Transverse colon (tissue), 4 donors: Measurements from ENCODE around the gene KCNN2. TPM values are rescaled to one million over a fixed set of nuclear protein-coding genes. Genes with fewer than 3 reads are reported as not detected.

Experiments
- DNase-seq: peaks from one replicate; pipeline ENCODE4 v3.0.0-alpha.2; 2019
- H3K27ac ChIP-seq, 4 donors: fragments of 200-600 bp; sonication (generic); 2 replicates each; pipeline ENCODE4 v1.5.1; 2016 to 2018; ENCODE audit warnings: inconsistent platforms in 4 of 4
- H3K27me3 ChIP-seq: fragments of 200-600 bp; sonication (generic); 2 replicates; pipeline ENCODE4 v1.5.1; 2017; ENCODE audit warnings: inconsistent platforms
- H3K36me3 ChIP-seq, 4 donors: fragments of 200-600 bp; sonication (generic); 2 replicates each; pipeline ENCODE4 v1.5.1; 2017 to 2019; ENCODE audit warnings: inconsistent platforms in 4 of 4
- H3K4me1 ChIP-seq, 4 donors: fragments of 200-600 bp; sonication (generic); 2 replicates each; pipeline ENCODE4 v1.5.1; 2017 to 2020; ENCODE audit warnings: inconsistent platforms in 4 of 4
- H3K4me3 ChIP-seq, 4 donors: fragments of 200-600 bp; sonication (generic); 1 replicate in 1 of 4; 2 replicates in 3 of 4; pipeline versions ENCODE4 v1.5.1 to v1.6.1; 2017 to 2019; ENCODE audit warnings: inconsistent platforms in 4 of 4
- H3K9me3 ChIP-seq, 2 donors: fragments of 200-600 bp; sonication (generic); 2 replicates each; pipeline ENCODE4 v1.5.1; 2017 to 2019; ENCODE audit warnings: inconsistent platforms in 2 of 2
- EP300 ChIP-seq: sonication (generic); formaldehyde crosslinking; IDR thresholded peaks from one replicate; pipeline ENCODE4 v1.6.1; 2017; ENCODE audit warnings: antibody characterized with exemption, low read depth
- POLR2A ChIP-seq: fragments of 450-650 bp; IDR thresholded peaks from one replicate; pipeline ENCODE4 v1.6.1; 2016; ENCODE audit warnings: antibody characterized with exemption, mild to moderate bottlenecking, moderate library complexity
- POLR2AphosphoS5 ChIP-seq, 3 donors: sonication (generic); formaldehyde crosslinking; IDR thresholded peaks; one replicate each; pipeline ENCODE4 v1.6.1; 2016; ENCODE audit warnings: antibody characterized with exemption in 3 of 3
- WGBS, 2 donors: methylation state at CpG; one replicate each; pipeline ENCODE4 v1.1.5; 2018; ENCODE audit warnings: low coverage in 1 of 2; 5-methylcytosine and 5-hydroxymethylcytosine counted together
- in situ Hi-C, 4 donors: fragments of 200-750 bp; cut with MboI; loops; one replicate each; pipeline versions ENCODE4 v1.15.0 to v1.15.1; 2017; ENCODE audit warnings: low sequenced_read_pairs in 3 of 4, low pct_ligation_motif_present in 1 of 4, low pct_unique_long_range_greater_than_20kb in 1 of 4
- intact Hi-C: fragments of 100-400 bp; cut with DNase I; formaldehyde crosslinking; loops from one replicate; pipeline ENCODE4 v1.15.1; 2023; ENCODE audit warnings: low total_unique reads
- total RNA-seq, 4 donors: library from RNA; depleted of rRNA; stranded (reverse); fragments of >200 nt; gene quantifications; one replicate each; pipeline ENCODE4 v1.1.0, GENCODE V29; 2016
- TF ChIP-seq, protein P1 (sequence below), 5 experiments: fragments of 200-600 bp in 3 of 5; fragments of 450-650 bp in 2 of 5; sonication (generic) in 3 of 5; IDR thresholded peaks; 1 replicate in 2 of 5; 2 replicates in 3 of 5; pipeline ENCODE4 v1.5.1; 2016 to 2017; ENCODE audit warnings: antibody characterized with exemption in 5 of 5, inconsistent platforms in 3 of 5, mild to moderate bottlenecking in 2 of 5, moderate library complexity in 1 of 5

KCNN2 gene
- total RNA-seq, 4 donors from 2014 or later = 0.16 to 5.8 (median 0.58) TPM

DNA sequence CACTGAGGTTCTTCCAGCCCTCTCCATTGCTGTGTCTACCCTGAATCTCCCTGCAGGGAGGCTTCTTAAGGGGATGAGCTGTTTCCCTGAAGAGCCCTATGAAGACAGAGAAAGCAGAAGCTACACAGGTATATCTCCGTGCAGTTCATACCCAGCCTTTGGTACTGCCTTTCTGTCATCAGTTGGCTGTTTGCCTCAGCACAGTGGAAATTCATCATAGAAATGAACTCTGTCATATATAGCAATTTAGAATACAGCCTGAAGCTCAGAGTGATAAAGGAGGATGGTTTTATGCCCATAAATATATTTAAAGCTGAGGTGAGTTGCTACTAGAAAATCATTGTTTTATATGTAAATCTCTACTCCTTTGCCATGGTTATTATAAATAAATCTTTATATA lies 42.6 kb upstream of the KCNN2 start:
- TF ChIP-seq EP300 = no peak
- TF ChIP-seq, protein P1, sequence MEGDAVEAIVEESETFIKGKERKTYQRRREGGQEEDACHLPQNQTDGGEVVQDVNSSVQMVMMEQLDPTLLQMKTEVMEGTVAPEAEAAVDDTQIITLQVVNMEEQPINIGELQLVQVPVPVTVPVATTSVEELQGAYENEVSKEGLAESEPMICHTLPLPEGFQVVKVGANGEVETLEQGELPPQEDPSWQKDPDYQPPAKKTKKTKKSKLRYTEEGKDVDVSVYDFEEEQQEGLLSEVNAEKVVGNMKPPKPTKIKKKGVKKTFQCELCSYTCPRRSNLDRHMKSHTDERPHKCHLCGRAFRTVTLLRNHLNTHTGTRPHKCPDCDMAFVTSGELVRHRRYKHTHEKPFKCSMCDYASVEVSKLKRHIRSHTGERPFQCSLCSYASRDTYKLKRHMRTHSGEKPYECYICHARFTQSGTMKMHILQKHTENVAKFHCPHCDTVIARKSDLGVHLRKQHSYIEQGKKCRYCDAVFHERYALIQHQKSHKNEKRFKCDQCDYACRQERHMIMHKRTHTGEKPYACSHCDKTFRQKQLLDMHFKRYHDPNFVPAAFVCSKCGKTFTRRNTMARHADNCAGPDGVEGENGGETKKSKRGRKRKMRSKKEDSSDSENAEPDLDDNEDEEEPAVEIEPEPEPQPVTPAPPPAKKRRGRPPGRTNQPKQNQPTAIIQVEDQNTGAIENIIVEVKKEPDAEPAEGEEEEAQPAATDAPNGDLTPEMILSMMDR (IDR thresholded peaks at IDR 0.05) = no peak
- no peak for TF ChIP-seq POLR2A
- no peak for TF ChIP-seq POLR2AphosphoS5 (IDR thresholded peaks at IDR 0.05)
- in situ Hi-C loops (no loop called here), intact Hi-C loops (no loop called here)
- H3K4me1 ChIP-seq = no peaks in the 10 kb centered on the region
- 61 to 100% methylated on average over 1 of the region's 1 CpG for WGBS, 2 donors
- no peak for DNase-seq
- no peak overlapping the region for H3K4me3 ChIP-seq
- no peak overlapping the region for H3K27ac ChIP-seq
- no peaks in the 10 kb centered on the region for H3K9me3 ChIP-seq
- H3K36me3 ChIP-seq = no peaks in the 10 kb centered on the region
- H3K27me3 ChIP-seq = no peaks in the 10 kb centered on the region

DNA sequence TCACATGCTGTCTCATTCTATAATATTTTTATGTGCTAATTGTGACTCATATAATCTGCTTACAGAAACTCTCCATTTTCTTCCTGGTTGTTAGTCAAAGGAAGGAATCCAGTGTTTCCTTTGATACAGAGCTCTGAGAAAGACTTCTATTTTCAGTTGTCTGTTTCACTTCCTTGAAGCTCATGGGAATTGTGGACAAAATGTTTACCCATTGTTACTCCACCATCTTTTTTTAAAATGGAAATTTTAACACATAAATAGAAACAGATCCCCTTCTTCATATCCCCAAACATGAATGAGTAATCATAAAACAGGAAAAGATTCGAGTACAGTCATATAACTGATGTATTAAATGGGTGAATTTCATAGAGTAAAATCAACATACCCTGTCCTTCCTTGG lies 42.0 kb upstream of the KCNN2 start:
- Histone ChIP-seq H3K27me3 (no peaks in the 10 kb centered on the region), H3K4me3 (no peak overlapping the region), H3K4me1 (no peaks in the 10 kb centered on the region), H3K36me3 (no peaks in the 10 kb centered on the region), H3K27ac (no peak overlapping the region), H3K9me3 (no peaks in the 10 kb centered on the region)
- in situ Hi-C loops = no loop called here
- 28 to 55% methylated on average over 1 of the region's 1 CpG for WGBS, 2 donors
- no peak for DNase-seq
- intact Hi-C loops = no loop called here
- TF ChIP-seq, protein P1 (IDR thresholded peaks at IDR 0.05) = no peak
- TF ChIP-seq POLR2AphosphoS5 (IDR thresholded peaks at IDR 0.05) = no peak
- no peak for TF ChIP-seq EP300
- TF ChIP-seq POLR2A = no peak

DNA sequence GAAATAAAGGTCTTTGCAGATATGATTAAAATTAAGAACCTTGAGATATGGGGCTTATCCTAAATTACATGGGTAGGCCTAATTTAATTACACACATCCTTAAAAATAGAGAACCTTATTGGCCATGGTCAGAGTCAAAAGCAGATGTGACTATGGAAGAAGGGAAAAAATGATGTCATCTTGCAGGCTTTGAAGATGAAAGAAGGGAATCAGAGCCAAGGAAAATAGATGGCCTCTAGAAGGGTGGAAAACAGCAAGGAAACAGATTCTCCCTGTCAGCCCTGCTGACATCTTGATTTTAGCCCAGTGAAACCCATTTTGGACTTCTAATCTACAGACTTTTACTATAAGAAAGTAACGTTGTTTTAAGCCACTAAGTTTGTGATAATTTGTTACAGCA lies 37.6 kb upstream of the KCNN2 start:
- no peak overlapping the region for H3K27ac ChIP-seq
- no peaks in the 10 kb centered on the region for H3K4me1 ChIP-seq
- DNase-seq = no peak
- no peak overlapping the region for H3K4me3 ChIP-seq
- TF ChIP-seq POLR2AphosphoS5 (IDR thresholded peaks at IDR 0.05) (no peak), EP300 (no peak), POLR2A (no peak)
- TF ChIP-seq, protein P1 (IDR thresholded peaks at IDR 0.05) = no peak
- in situ Hi-C loops = no loop called here
- H3K9me3 ChIP-seq = no peaks in the 10 kb centered on the region
- WGBS, 2 donors = 81 to 100% methylated on average over 1 of the region's 1 CpG
- H3K27me3 ChIP-seq = no peaks in the 10 kb centered on the region
- no peaks in the 10 kb centered on the region for H3K36me3 ChIP-seq
- intact Hi-C loops = no loop called here

DNA sequence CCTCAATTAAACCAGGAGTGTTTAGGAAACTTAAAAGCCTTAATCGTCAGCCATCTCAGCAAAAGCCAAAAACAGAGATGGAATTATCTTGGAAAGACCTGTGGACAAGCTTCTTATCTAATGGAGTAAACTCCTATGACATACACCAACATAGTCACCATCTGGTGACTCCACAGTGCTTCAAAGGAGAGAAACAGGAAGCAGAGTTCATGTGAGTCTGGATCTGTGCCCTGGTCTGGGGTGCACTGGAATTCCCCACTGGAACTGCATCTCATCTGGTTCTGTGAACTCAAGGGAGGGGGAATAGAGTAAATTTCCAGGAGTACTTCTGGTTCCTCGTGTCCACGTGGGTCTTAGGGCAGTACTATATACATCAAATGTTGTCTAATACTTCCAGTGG lies 36.3 kb upstream of the KCNN2 start:
- TF ChIP-seq, protein P1 (IDR thresholded peaks at IDR 0.05) = no peak
- TF ChIP-seq POLR2AphosphoS5 (IDR thresholded peaks at IDR 0.05) (no peak), POLR2A (no peak)
- H3K4me3 ChIP-seq = no peak overlapping the region
- no peaks in the 10 kb centered on the region for H3K36me3 ChIP-seq
- DNase-seq = no peak
- H3K9me3 ChIP-seq = no peaks in the 10 kb centered on the region
- intact Hi-C loops (no loop called here), in situ Hi-C loops (no loop called here)
- no peak overlapping the region for H3K27ac ChIP-seq
- no peaks in the 10 kb centered on the region for H3K27me3 ChIP-seq
- no peaks in the 10 kb centered on the region for H3K4me1 ChIP-seq
- 19 to 38% methylated on average over 1 to 3 of the region's 3 CpGs for whole genome bisulfite sequencing, 2 donors
